NCI-H1105 treated with DMSO at 0.1 percent for 48 hours (cell line): ENCODE results near the gene CPAMD8.
"Not testable (repeated sequence)": the region's sequence is repeated elsewhere in the genome, so short reads cannot be mapped to it uniquely, and the experiment has no call there.

Experiments used
- DNase-seq: peaks from one replicate; lab custom pipeline; 2025; lab: John Stamatoyannopoulos, UW

The CPAMD8 gene

GRCh38 chr19:16946951-16947940 lies 79.4 kb downstream of the CPAMD8 start:
- DNase-seq: no peak

GRCh38 chr19:16945762-16946465 lies 80.7 kb downstream of the CPAMD8 start:
- DNase-seq: no peak

GRCh38 chr19:16945364-16945714 lies 81.3 kb downstream of the CPAMD8 start:
- no peak for DNase-seq

- DNase-seq: no peak
Measured at GRCh38 chr19:16944626-16945363, 81.8 kb downstream of the CPAMD8 start.

GRCh38 chr19:16943942-16944625 lies 82.5 kb downstream of the CPAMD8 start:
- DNase-seq: no peak

- DNase-seq: not testable (repeated sequence)
Measured at GRCh38 chr19:16943090-16943489, 83.5 kb downstream of the CPAMD8 start.

GRCh38 chr19:16942583-16942982 lies 84.0 kb downstream of the CPAMD8 start:
- DNase-seq: no peak

GRCh38 chr19:16940626-16941025 lies 86.0 kb downstream of the CPAMD8 start:
- DNase-seq: no peak

GRCh38 chr19:16940063-16940462 lies 86.5 kb downstream of the CPAMD8 start:
- not testable (repeated sequence) for DNase-seq

- DNase-seq: no peak
Measured at GRCh38 chr19:16938211-16938610, 88.4 kb downstream of the CPAMD8 start.

- DNase-seq: not testable (repeated sequence)
Measured at GRCh38 chr19:16937796-16938195, 88.8 kb downstream of the CPAMD8 start.

- no peak for DNase-seq
Measured at GRCh38 chr19:16936901-16937300, 89.7 kb downstream of the CPAMD8 start.

- no peak for DNase-seq
Measured at GRCh38 chr19:16934489-16934888, 92.1 kb downstream of the CPAMD8 start.

GRCh38 chr19:16931306-16931705 lies 95.3 kb downstream of the CPAMD8 start:
- DNase-seq: no peak

- DNase-seq: no peak
Measured at GRCh38 chr19:16930753-16931152, 95.9 kb downstream of the CPAMD8 start.

GRCh38 chr19:16928916-16929315 lies 97.7 kb downstream of the CPAMD8 start:
- DNase-seq: no peak

- DNase-seq: no peak
Measured at GRCh38 chr19:16928351-16928750, 98.3 kb downstream of the CPAMD8 start.

- DNase-seq: no peak
Measured at GRCh38 chr19:16927883-16928282, 98.7 kb downstream of the CPAMD8 start.

- no peak for DNase-seq
Measured at GRCh38 chr19:16922949-16923348, 103.7 kb downstream of the CPAMD8 start.

GRCh38 chr19:16922592-16922934 lies 104.0 kb downstream of the CPAMD8 start:
- DNase-seq: no peak

GRCh38 chr19:16921766-16922591 lies 104.6 kb downstream of the CPAMD8 start:
- no peak for DNase-seq
